DMS153 treated with DMSO at 0.1 percent for 48 hours (cell line): ENCODE measurements around the gene PTK7.
"Not testable (repeated sequence)": the region's sequence is repeated elsewhere in the genome, so short reads cannot be mapped to it uniquely, and the experiment has no call there.

Experiments used
- DNase-seq: peaks from one replicate; lab custom pipeline; 2025; ENCODE audit not compliant: unreplicated experiment; lab: John Stamatoyannopoulos, UW

PTK7 gene

DNA sequence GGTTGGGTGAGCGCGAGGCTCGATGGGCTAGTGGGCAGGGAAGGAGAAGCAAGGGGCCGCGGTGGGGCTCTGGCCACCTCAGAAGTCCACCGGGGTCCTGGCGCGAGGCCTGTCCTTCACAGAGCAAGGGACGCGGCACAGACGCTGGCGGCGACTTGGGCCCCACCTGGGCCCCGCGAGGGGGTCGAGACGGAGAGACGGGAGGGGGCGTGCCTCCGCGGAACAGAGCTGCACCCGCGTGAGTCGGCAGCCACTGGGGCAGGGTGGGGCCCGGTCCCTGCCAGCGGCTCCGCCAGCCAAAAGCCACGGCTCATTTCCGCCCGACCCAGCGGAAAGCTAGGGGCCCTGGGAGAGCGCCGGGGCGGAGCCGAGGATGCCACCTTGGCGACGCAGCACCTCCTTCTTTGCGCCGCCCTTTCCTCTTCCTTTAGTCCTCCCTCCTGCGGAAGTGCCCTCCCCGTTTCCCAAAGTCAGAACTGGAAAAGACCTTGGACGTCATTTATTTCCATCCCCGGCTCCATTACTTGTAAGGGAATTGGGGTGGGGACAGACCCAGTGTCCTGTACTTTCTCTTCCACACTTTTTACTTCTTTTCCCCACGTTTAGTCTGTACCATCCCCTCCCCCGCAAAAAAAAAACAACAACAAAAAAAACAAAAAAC, 22.4 kb upstream of the PTK7 start, which contains the start of gene CUL7:
TSS of gene CUL7 (minus strand) at position 307 of the 661 bp plus-strand sequence. CDS start 1,063 bp downstream, outside the sequence.
- peak; percentile 86 for DNase-seq

GRCh38 chr6:43054206-43054943, 21.7 kb upstream of the PTK7 start:
- DNase-seq, result no peak

DNA sequence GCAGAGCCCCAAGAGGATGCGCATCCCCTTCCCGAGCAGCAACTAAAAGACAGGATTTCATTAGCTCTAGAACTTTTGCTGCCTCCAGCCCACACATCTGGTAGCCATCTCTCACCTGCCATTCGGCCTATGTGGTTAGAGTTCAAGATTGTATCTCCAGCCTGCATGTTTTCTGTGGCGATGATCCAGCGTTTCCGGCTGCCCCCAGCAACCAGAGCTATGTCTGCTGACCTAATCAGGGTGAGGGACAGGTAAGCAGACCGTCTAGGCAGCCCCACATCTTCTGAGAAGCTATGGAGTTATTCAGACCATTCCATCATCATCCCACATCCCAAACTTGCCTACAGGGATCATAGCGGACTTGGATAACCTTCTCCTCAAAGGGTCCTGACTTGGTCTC, 20.1 kb upstream of the PTK7 start:
- DNase-seq, result no peak

- DNase-seq, result no peak
Observed at GRCh38 chr6:43058531-43058930, 17.6 kb upstream of the PTK7 start.

- peak; percentile 94 for DNase-seq
Observed at GRCh38 chr6:43059168-43060033, 16.7 kb upstream of the PTK7 start, which contains the start of the genes KLC4 and MRPL2. Gene KLC4, plus strand, starts transcription at chr6:43059631. Its CDS starts 1,705 bp downstream, at chr6:43061336. Gene MRPL2, minus strand, starts transcription at chr6:43059434. Its CDS starts 53 bp downstream, at chr6:43059381.

DNA sequence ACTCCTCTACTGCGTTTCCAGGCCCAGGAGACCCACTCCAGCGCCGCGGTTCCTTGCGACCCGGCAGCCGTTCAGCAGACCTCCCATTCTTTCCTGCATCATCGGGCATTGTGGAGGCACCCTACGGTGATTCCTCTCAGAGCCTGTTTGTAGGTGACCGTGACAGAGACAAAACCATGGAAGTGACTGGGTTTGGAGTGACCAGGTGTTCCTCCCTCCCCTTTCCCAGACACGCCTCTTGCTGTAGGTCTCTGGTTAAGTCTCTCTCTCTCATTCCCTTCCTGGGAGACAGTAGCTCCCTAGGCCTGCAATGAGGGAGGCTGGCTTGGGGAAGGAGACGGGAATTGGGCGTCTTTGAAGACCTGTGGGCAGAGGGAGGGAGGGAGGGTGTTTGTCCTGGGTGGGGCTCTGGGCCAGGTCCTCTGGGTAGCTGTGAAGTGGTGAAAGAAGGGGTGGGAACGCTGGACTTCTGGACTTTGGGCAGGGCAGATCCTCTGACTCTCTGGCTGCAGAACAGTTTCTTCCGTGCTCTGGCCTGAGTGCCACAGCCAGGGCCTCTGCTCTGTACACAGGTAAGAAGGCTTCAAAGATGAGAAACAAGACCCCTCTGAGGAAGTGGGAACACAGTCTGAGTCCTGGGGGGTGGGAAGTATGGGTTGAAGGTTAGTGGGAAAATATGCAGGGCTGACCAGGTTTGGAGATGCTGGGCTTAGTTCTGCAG, 15.9 kb upstream of the PTK7 start:
- DNase-seq, result no peak

DNA sequence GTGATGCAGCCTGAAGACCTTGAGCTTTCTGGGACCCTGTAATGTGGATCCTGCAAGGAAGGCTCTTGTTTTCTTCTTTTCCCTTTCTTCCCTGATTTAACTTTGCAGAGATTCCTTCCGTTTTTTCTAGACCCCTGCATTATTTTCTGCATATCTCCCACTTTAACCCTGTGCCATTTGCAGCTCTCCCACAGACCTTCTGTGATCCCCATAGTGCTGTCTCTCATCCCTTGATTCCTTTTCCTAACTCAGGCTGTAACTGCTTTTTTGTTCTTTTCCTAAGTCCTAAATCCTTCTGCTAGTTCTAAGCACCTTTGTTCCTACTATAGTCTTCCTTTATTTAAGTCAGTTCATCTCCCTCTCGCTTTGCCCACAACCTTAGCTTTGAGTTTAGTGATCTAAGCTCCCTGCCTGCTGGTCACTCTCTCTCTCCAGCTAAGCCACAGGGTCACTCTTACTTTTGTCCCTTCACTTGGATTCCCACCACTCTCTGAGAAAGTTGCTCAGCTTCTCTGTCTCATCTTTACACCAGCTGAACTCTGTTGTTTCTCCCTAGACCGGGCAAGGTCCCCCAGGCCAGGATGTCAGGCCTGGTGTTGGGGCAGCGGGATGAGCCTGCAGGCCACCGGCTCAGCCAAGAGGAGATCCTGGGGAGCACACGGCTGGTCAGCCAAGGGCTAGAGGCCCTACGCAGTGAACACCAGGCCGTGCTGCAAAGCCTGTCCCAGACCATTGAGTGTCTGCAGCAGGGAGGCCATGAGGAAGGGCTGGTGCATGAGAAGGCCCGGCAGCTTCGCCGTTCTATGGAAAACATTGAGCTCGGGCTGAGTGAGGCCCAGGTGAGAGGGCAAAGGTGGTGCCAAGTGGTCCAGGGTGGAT, 15.1 kb upstream of the PTK7 start:
- DNase-seq, result no peak

DNA sequence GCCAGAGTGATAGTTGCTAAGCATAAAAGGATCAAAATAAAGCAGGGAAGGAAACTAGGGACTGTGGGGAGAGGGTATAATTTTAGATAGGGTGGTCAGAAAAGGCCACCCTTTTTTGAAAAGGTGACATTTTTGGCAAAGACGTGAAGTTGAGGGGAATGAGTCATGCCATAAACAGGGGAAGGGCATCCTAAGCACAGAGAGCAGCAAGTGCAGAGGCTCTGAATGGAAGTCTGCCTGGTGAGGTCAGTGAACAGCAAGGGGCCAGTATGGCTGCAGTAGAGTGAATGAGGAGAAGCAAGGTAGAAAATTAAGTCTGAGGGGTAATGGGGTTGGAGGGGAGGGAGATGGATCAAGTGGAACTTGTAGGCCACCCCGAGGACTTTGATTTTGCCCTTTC, 14.3 kb upstream of the PTK7 start:
- DNase-seq, result no peak

DNA sequence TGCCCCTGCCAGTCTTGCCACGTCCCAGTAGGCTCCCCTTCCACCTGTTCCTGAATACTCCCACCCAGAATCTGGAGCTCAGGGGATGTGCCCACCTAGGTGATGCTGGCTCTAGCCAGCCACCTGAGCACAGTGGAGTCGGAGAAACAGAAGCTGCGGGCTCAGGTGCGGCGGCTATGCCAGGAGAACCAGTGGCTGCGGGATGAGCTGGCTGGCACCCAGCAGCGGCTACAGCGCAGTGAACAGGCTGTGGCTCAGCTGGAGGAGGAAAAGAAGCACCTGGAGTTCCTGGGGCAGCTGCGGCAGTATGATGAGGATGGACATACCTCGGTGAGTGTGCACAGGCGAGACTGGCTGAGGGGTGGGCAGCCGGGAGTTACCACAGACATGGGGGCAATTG, 13.3 kb upstream of the PTK7 start:
- DNase-seq, result no peak

GRCh38 chr6:43070028-43070632, 6.0 kb upstream of the PTK7 start:
- peak; percentile 19 for DNase-seq

DNA sequence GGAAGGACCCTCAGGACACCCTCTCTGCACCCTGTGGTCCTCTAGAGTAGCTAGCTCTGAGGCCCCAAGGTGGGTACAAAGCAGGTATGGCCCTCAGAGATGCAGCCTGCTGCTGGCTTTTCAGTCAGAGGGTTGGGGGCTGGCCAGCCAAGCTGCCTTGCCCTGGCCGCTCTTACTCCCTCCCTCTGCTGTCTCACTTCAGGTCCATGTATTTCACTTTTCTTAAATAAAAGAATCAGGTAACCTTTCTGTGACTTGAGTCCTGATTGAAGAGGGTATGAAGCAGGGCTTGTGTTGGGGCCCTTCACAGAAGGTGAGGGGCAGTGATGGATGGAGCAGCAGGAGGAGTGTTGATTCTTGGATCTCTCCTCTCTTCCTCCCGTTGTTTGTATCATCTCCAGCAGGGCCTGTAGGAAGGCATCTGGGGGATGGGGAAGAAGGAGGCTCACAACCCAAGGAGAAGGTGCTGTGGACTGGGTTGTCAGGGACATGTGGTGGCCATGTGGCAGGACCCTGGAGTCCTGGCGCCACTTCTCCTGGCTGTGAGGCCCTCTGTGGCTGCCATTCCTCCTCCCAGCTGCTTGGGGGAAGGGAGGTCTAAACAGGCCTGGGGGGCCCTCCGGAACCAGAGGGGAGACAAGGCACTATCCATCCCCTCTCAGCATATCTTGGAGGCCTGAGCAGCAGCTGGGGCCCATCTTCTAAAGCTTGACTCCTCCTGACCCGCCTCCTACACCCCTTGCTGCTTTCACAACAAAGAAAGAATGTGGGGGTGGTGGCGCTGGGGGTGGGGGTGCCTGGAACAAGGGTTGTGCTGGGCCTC, 1.1 kb upstream of the PTK7 start:
- no peak for DNase-seq

DNA sequence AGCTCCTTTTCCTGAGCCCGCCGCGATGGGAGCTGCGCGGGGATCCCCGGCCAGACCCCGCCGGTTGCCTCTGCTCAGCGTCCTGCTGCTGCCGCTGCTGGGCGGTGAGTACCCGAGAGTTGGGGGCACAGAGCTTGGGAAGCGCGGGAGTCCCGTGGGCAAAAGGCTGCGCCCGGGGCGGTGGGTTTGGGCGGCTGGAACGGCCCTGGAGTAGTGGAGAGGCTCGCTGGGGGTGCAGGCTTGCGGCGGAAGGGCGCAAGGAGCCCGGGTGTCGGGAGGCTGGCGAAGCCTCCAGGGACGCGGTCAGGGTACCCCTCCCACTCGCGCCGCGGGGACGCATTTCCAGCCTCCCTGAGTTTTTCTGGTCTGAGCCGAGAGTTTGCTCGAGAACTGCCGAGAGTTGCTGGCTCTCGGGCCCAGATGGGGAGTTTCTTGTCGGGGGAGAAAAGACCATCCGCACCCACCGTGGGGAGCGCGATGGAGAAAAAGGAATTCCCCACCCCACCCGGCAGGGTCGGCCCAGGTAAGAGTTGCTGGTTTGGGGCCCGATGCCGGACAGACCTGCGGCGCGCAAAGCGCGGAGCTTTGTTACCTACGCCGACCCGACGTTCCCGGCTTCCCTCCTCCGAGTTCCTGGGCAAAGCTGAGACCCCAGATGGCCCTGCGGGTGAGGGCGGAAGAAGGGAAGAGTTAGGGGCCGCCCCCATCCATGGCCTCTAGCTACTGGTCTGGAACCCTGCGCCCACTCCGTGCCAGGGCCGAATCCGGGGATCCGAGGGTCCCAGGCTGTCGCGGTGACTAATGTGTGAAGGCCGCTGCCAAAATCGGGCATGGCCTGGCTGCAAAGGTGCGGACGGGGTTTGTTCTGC, 584 bp downstream of the PTK7 start:
- no peak for DNase-seq

- DNase-seq, result no peak
Observed at GRCh38 chr6:43077333-43077809, 1.3 kb downstream of the PTK7 start.

GRCh38 chr6:43077981-43078511, 1.9 kb downstream of the PTK7 start:
- no peak for DNase-seq

DNA sequence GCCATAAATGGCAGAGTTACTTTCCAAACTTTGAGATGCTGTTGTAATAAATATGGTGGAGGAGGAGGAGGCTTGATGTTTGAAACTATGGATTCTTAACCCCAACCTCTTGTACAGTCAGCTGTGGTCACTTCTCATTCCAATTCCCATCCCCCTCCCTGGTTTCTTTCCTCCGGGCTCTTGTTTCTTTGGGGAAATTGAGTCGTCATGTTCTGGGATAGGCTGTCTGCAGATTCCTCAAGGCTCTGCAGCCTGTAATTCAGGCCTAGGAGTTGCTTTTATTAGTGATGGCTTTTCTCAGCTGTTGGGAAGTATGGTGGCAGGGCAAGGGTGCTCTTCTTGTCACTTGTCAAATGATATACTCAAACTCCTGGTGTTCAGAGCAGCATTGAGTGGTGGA, 2.6 kb downstream of the PTK7 start:
- DNase-seq, result no peak

DNA sequence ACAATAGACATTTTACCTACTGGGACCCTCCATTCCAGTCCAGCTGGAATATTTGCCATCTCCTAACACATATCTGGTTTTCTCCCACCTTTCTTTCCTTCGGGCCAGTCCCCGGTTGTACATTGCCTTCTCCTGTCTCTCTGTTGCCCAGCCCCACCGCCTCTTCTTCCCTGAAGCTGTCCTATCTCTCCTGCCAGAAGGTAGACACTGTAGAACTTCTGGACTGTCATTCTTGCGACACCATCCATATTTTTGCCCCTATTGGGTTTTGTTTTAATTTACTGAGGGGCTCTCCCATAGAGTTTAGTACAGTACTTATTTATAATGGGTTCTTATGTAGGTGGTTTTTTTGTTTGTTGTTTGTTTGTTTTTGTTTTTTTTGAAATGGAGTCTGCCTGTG, 4.9 kb downstream of the PTK7 start:
- no peak for DNase-seq

DNA sequence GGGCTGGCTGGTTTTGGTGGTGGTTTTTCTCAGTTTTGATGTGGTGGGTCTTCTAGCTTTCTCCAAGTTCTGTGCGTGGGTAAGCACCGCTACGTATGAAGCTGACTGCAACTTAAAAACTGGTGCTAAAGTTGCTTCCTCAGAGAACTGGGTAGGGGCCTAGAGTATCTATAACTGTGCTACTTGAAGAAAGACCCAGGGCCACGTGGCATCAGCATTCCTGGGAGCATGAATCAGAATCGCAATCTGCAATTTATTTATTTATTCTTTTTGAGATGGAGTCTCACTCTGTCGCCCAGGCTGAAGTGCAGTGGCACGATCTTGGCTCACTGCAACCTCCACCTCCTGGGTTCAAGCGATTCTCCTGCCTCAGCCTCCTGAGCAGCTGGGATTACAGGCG, 5.8 kb downstream of the PTK7 start:
- DNase-seq, result not testable (repeated sequence)
